SIG-M5 treated with dmso at 0.1 percent for 504 hours (cell line): Measurements from ENCODE around the gene MEIS1.

Experiments used
- DNase-seq: peaks from one replicate; lab custom pipeline; 2025; ENCODE audit not compliant: unreplicated experiment; lab: John Stamatoyannopoulos, UW

The MEIS1 gene

GRCh38 chr2:66534461-66534860 lies 99.5 kb downstream of the MEIS1 start:
- no peak for DNase-seq

- DNase-seq: no peak
These were observed 100.8 kb downstream of the MEIS1 start for GRCh38 chr2:66535574-66536289.

DNA sequence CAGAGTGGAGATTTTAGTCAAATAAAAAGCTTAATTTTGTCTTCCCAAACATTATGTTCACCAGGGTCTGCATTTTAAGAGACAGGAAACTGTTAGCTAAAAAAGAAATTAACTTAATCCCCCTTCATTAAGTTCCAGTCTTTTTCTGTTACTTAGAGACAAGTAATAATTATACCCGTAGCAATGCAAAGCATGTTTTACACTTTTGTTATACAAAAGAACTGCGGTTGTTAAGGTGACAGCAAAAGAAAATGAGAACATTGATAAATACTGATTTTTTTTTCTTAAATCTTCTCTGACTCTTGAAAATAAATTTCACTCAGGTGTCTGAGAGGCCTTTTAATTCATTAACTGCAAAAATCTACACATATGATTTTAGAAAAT lies 101.4 kb downstream of the MEIS1 start:
- no peak for DNase-seq

GRCh38 chr2:66536997-66537396 lies 102.1 kb downstream of the MEIS1 start:
- DNase-seq: no peak

- no peak for DNase-seq
These were observed 103.4 kb downstream of the MEIS1 start for GRCh38 chr2:66538291-66538690.

DNA sequence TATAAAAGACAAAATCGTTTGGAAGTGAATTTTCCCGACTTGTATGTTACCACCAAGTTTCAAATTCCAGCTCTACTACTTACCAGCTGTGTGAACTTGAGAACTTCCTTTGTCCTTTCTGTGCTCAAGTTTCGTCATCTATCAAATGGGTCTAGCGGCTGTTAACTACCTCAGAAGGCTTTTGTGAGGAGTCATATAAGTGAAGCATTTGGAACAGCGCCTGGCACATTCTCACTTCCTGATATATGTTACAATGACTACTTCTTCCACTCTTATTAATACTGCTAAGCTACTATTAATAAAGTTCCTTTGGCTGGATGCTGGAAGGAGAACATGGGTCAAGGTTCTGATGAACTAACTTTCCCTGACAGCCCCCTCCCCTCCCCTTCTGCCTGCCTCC lies 104.5 kb downstream of the MEIS1 start:
- no peak for DNase-seq

DNA sequence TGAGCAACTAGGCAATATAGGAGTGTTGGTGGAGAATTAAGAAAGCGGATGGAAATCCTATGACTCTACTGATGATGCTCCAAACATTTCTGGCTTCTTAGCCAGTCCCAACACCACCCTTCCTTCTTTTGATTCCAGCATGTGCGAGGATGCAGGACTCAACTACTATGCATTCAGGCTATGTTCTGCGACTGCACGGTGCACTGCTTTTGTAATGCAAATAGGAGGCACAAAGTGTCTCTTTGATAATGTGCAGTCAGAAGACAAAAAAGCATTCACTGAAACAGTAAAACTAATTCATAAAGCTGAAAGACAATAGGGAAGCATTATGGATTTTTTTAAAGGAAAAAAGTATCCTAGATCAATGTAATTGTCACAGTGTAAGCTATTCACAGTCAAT lies 106.7 kb downstream of the MEIS1 start:
- DNase-seq: no peak

- DNase-seq: no peak
These were observed 108.4 kb downstream of the MEIS1 start for GRCh38 chr2:66543257-66543767.

GRCh38 chr2:66544258-66544657 lies 109.3 kb downstream of the MEIS1 start:
- no peak for DNase-seq

DNA sequence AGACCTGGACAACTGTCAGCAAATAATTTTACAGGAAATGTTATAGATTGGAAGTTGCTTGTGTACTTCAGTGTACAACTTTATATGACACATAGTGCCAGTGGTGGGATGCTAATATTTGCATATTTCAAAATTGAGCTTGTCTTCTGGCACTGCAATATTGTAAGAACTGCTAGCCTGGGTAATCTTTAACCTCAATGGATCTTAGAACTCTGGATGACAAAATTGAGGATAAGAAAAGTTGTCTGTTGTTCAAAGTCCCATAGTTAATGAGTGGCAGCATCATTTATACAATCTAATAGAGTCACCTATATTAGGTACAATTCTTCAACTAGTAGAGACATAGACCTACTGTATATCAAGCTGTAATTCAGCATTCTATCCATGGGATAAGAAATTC lies 110.3 kb downstream of the MEIS1 start:
- no peak for DNase-seq

DNA sequence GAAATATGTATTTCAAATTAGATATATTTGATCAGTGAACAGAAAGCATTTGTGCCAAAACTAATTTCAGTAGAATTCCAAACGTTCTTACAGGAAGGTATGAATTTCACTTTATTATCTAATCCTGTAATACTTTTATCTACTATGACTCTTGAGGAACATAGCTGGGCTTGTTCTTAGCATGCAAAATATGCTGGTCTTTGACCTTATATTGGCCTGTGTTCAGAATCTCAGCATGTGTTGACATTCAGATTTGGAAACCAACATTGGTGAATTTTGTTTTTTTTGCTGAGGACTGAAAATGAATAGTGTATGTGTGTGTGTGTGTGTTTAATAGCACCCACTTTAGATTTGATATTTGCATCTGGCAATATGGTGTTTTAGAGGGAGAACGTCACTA lies 112.2 kb downstream of the MEIS1 start:
- DNase-seq: no peak

DNA sequence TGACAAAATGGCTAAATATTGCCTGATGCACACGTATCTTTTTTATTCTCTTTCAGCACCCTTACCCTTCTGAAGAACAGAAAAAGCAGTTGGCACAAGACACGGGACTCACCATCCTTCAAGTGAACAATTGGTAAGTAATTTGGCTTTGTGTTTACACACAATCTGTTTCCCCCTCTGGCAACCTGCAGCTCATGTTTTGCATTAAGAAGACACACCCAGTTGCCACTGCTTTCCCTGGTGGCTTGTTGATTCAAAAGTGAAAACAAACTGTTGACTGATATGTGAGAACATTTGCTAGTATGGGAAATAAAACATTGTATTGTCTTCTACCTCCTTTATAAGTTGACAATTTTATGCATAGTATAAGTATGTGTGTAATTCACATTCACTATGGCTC lies 113.0 kb downstream of the MEIS1 start:
- no peak for DNase-seq

DNA sequence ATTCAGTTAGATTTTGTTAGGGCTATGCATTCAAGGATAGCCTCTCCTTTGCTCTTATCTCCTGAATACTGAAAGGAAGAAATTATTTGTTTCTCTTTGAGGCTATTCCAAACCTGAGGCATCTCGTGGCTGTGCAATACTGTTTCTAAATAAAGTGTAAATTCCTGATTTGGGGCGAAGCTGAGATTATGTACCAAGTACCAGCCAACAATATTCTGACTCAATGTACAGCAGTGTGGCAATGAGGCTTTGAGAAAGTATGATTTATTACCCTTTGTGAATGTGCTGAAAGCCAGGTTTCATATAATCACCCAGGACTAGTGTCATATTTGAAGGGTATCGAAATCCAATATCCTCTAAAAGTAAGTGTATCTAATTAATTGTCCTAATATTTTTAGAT lies 113.5 kb downstream of the MEIS1 start:
- no peak for DNase-seq

- no peak for DNase-seq
These were observed 115.9 kb downstream of the MEIS1 start for GRCh38 chr2:66550826-66551225.

DNA sequence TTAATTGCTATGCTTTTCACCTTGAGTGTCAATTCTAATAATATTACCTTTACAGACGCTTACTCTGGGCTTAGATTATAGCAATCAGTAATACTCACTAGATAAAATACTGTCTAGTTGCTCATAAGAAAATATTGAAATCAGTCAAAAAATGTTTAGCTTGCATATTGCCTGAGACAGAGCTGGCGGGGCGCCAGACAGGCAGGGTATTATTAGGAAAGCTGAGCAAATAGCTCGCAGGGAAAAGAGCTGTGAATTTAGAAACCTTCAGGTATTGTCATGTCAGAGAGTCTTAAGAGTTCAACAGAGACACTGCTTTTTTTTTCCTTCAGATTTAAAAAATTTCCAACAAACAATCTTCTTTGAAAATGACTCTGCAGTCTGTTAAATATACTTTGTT lies 118.4 kb downstream of the MEIS1 start:
- no peak for DNase-seq

- DNase-seq: no peak
These were observed 120.2 kb downstream of the MEIS1 start for GRCh38 chr2:66555091-66555490.

DNA sequence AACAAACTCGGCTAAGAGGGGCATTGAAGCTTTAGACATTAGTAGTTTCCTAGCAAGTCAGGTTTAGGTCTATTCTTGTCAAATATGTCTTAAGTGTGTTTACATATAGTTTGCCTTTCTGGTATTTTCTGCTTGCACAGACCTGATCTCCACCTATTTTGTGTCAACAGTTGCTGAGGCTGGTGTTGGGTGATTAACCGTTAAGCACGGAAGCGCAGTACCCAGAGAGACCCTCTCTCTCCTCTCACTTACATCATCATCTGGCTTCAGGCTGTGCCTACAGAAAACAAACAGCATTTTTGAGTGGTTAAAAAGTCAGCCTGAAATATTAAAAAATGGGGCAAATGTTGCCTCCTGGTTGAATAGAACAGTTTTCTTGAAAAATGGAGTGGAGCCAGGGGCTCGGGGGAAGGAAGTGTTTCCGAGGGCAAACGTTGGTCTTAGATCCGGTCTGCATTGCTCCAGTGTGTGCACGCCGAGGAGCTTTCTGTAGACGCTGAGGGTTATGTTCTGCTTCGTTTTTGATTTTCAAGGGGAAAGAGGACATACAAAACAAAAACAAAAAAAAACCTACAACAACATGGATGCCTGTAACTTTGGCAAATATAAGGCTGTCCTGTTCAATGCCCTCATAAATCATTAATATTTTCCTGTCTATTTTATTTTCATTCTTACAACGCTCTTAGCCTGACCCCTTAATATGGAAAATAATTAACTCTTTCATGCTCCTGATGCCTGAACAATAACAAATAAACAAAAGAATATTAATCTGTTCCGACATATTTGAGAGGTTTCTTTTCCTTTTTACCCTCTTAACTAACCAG lies 120.8 kb downstream of the MEIS1 start:
- no peak for DNase-seq

DNA sequence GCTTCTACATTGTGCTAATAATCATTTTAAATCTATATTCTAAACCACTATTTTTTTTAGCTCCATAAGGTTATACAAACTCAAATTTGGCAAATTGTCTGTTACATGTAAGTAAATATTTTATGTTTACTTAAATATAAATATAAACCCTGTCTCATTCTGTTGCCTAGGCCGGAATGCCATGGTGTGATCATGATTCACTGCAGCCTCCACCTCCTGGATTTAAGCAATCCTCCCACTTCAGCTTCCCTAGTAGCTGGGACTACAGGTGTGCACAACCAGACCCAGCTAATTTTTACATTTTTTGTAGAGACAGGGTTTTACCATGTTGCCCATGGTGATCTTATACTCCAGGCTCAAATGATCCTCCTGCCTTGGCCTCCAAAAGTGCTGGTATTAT lies 124.7 kb downstream of the MEIS1 start:
- DNase-seq: no peak

DNA sequence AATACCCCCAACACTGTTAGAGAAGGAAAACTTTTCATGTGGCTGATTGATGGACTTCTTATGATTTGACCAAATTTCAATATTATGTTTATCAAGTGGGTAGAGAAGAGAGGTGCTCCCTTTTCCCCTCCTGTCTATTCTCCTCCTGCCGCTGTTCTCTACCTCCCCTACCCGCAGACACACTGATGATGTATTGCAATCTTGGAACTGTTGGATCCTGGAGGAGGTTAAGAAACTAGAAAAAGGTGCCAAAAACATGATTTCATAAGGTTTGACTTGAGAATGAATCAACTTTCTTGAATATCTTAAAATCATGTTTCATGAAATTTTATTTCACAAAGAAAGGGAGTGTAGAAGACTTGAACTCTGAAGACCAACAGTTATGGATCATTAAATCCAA lies 125.8 kb downstream of the MEIS1 start:
- DNase-seq: no peak

DNA sequence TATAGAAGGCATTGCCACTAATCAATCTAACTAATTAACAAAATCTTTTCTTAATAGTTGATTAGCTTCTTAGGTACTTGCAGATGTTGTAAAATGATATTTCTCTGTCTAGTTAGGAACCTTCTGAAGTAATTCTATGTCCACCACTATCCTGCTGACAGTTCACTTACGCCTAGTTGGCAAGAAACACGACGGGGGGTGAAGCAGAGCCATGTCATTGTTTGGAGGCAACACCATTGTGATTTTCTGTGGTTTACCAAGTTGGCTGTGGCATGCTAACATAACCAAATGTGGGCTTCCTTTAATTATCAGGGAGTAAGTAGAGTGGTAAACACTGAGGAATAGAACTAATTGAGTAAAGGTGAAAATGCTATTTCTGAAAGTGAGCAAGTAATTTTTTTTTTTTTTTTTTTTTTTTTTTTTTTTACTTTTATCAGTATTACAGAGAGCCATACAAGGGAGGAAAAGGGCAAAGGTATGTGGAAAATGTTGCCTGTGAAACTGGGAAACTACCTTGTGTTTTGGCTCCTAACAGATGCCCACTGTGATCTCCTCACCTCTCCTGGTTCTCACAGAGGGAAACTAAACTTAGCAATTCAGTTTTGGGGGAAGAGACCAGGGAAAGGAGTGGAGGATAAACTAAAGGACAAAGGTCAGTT lies 126.8 kb downstream of the MEIS1 start:
- DNase-seq: no peak

GRCh38 chr2:66562304-66562685 lies 127.4 kb downstream of the MEIS1 start:
- no peak for DNase-seq

DNA sequence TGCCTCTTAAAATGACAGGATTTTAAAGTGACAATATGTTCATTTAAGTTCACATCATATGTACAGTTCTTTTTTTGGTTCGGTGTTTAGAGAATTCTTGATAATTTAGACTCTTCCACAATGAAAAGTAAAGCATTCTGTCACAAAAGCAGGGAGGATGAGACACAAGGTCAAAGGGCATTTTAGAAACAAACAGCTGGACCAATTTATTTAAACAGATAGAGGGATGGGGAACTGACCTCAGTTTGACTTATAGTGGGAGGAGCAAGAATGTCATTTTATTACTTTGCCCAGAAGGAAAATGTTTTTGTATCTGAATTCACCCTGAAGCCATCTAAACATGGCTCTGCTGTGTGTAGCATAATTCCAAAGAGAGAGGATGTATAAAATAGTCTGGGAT lies 128.5 kb downstream of the MEIS1 start:
- no peak for DNase-seq
